Measurements from ENCODE around the gene AFM. TPM values are rescaled to one million over a fixed set of nuclear protein-coding genes. Genes with fewer than 3 reads are reported as not detected.

Gene AFM, protein sequence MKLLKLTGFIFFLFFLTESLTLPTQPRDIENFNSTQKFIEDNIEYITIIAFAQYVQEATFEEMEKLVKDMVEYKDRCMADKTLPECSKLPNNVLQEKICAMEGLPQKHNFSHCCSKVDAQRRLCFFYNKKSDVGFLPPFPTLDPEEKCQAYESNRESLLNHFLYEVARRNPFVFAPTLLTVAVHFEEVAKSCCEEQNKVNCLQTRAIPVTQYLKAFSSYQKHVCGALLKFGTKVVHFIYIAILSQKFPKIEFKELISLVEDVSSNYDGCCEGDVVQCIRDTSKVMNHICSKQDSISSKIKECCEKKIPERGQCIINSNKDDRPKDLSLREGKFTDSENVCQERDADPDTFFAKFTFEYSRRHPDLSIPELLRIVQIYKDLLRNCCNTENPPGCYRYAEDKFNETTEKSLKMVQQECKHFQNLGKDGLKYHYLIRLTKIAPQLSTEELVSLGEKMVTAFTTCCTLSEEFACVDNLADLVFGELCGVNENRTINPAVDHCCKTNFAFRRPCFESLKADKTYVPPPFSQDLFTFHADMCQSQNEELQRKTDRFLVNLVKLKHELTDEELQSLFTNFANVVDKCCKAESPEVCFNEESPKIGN
- polyA plus RNA-seq (ENCODE audit: insufficient read length in 4 of 4), result 10 to 100 TPM in 2 of 4 donors, 1 to 10 TPM in 1, under 1 TPM in 1; 0.57 to 16.2 (median 10.9) TPM

DNA sequence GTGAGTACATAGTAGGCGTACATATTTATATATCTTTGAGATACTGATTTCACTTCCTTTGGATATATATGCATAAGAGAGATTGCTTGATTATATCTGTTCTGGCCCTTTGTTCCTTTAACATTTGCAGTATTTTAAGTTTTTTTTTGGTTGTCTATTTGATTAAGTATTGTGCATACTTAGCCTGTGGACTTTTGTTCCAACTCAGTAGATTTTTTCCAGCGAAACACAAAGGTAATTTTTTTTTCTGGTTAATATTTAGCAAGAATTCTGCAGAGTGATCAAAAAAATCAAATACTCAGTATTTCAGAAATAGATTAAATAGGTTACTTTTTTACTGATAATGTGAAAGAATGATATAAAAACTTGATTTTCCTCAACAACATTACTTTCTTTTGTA is at the start of gene AFM:
Gene AFM, plus strand, starts transcription at position 388 of the 400 bp plus-strand sequence. CDS start 31 bp downstream, outside the sequence.
- DNase-seq (ENCODE audit: low read depth in 4 of 4, low spot score in 3 of 4), result no peak

DNA sequence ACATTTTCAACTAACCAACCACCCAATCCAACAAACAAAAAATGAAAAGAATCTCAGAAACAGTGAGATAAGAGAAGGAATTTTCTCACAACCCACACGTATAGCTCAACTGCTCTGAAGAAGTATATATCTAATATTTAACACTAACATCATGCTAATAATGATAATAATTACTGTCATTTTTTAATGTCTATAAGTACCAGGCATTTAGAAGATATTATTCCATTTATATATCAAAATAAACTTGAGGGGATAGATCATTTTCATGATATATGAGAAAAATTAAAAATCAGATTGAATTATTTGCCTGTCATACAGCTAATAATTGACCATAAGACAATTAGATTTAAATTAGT is 49.8 kb upstream of the AFM start:
- DNase-seq (ENCODE audit: low read depth in 4 of 4, low spot score in 3 of 4), result no peak

DNA sequence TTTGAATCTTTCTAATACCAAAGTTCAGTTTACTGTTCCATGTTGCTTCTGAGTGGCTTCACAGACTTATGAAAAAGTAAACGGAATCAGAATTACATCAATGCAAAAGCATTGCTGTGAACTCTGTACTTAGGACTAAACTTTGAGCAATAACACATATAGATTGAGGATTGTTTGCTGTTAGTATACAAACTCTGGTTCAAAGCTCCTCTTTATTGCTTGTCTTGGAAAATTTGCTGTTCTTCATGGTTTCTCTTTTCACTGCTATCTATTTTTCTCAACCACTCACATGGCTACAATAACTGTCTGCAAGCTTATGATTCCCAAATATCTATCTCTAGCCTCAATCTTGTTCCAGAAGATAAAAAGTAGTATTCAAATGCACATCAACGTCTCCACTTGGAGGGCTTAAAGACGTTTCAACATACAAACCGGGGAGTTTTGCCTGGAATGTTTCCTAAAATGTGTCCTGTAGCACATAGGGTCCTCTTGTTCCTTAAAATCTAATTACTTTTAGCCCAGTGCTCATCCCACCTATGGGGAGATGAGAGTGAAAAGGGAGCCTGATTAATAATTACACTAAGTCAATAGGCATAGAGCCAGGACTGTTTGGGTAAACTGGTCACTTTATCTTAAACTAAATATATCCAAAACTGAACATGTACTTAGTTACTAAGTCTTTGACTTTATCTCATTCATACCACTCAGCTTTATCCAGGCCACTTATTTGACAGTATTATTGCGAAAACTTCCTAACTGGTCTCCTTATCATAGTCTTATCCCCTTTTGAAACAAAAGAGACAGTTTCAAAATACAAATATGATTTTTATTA is 49.2 kb upstream of the AFM start:
- DNase-seq (ENCODE audit: low read depth in 4 of 4, low spot score in 3 of 4), result no peak

DNA sequence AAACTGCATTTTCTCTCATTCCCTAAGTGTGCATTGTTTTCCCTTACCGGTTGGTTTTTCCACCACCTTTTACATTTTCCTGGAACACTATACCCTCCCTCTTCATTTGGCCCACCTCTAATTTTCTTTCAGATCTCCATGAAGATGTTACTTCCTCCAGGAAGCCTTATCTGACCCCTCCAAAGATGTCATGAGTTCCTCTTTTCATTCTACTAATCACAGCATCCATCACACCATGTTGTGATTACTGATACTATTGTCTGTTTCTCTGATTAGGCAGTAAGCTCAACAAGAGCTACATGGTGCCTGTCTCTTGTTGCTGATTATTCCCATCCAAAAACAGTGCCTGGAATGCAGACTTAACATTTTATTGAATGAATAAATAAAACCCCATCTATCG is 48.4 kb upstream of the AFM start:
- DNase-seq (ENCODE audit: low read depth in 4 of 4, low spot score in 3 of 4), result no peak

DNA sequence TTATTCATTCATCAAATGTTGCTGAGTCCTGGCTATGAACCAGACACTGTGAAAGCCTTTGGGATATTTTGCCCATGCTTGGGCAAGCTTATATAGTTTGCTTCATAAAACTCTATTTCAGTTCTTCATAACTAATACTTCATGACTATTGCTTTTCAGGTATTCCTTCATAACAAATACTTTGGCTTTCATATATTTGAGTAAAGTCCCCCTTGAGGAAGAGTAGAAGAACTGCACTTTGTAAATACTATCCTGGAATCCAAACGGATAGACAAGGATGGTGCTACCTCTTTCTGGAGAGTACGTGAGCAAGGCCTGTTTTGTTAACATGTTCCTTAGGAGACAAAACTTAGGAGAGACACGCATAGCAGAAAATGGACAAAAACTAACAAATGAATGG is 47.2 kb upstream of the AFM start:
- no peak for DNase-seq (ENCODE audit: low read depth in 4 of 4, low spot score in 3 of 4)

DNA sequence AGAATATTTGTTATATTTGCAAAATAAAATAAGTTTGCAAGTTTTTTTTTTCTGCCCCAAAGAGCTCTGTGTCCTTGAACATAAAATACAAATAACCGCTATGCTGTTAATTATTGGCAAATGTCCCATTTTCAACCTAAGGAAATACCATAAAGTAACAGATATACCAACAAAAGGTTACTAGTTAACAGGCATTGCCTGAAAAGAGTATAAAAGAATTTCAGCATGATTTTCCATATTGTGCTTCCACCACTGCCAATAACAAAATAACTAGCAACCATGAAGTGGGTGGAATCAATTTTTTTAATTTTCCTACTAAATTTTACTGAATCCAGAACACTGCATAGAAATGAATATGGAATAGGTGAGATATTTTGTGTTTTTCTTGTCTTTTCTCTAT is 45.6 kb upstream of the AFM start, which contains the start of gene AFP:
Gene AFP, plus strand, starts transcription at position 238 of the 400 bp plus-strand sequence. Its CDS starts 42 bp downstream, at position 280.
- no peak for DNase-seq (ENCODE audit: low read depth in 4 of 4, low spot score in 3 of 4)

DNA sequence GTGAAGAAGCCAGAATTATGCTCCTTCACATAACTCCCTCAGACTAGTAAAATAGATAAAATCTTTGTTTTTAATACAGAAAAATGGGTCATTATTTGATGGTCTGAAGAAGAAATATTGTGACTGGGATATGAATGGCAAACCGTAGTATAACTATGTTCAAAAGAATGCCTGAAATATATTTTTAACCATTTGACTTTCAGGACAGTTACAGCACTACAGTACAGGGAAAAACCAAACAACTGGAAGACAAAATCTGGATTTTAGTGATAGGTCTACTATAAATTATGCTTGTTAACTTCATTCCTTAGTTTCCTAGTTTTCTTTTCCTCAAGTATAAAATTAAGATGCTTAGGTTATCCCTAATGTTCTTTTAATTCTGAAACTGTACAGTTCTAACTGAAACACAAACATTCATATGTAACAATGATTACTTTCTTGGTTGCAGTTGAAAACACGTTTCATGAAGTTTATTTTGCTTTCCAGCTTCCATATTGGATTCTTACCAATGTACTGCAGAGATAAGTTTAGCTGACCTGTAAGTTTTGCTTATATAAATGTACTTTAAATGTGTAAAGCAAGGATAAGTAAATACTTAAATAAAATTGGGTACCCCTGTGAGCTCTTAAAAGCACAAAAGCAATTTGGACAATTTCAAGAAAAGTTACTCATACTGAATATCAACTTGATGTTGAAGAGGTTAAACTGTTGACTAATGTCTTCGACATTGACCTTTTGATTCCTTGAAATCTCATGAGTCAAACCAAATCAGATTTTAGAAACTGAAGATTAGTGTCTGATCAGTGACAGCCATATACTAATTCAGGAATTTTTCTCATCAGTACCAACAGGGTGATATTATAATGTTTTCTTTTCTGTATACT is 44.6 kb upstream of the AFM start:
- no peak for DNase-seq (ENCODE audit: low read depth in 4 of 4, low spot score in 3 of 4)

DNA sequence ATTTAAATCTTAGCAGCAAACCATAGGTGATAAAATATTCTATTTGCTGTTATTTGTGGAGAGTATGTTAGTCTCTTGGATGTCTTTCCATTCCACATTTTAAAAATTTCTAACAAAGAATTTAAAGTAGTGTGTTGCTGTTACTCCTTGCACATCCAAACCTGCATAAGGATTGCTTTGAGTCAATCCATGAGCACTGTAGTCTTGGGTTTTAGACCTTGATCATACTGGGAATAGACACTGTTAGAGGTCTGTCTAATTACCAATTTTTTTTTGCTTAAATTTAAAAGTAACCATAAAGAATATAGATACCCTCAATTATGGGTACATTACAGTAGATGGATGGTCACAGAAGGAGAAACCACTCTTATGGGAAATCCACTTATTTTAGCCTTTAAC is 44.0 kb upstream of the AFM start:
- DNase-seq (ENCODE audit: low read depth in 4 of 4, low spot score in 3 of 4), result no peak

DNA sequence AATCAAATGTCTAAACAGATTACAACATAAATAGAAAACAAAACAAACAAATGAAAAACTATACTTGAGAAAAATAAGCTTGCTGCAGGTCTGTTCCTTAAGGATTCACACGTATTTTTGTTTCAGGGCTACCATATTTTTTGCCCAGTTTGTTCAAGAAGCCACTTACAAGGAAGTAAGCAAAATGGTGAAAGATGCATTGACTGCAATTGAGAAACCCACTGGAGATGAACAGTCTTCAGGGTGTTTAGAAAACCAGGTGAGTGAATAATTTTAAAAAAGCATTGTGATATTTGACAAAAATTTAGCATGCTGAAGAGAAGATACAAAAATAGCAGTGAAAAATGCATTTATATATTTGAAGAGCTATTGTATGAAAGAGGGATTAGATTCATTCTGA is 43.5 kb upstream of the AFM start:
- DNase-seq (ENCODE audit: low read depth in 4 of 4, low spot score in 3 of 4), result no peak

DNA sequence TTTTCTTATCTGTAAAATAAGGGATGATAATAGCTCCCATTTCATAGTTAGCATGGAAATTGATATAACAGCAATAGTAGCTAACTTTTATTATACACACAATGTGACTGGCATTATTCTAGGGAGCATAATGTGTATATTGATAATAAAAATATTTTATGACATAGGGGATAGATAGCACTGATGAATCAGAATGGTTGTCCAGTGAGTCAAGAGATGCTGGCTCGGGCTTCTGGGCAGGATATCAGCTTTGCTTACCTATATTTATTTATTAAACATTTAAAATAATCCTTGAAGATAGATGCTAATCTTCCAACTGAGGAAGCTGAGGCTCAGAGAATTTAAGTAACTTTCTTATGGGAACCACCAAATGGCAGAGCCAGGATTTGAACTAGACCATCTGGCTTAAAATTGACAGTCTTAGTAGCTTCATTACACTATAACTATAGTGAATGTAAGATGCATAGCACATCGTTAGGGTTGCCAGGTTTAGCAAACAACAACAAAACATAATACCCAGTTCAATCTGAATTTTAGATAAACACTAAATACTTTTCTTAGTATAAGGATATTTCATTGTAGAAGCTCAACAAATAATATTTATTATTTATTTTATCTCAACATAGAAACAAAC is 42.8 kb upstream of the AFM start:
- no peak for DNase-seq (ENCODE audit: low read depth in 4 of 4, low spot score in 3 of 4)

DNA sequence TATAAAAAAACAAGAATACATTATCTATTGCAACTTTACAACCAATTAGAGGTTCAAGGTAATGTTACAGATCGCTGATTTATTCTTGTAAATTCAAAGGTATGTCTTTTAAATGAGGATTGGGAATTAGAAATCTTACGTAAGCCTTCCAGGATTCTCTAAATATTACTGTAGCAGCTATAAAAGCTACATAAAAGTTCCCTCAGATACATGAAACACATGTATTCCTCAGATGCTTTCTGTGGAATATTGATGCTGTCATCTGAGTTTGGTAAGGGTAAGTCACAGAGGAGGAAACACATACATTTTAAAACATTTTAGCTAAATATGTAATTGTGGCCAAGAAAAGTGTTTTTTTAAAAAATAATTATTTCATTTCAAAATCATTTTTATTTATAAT is 42.1 kb upstream of the AFM start:
- no peak for DNase-seq (ENCODE audit: low read depth in 4 of 4, low spot score in 3 of 4)

DNA sequence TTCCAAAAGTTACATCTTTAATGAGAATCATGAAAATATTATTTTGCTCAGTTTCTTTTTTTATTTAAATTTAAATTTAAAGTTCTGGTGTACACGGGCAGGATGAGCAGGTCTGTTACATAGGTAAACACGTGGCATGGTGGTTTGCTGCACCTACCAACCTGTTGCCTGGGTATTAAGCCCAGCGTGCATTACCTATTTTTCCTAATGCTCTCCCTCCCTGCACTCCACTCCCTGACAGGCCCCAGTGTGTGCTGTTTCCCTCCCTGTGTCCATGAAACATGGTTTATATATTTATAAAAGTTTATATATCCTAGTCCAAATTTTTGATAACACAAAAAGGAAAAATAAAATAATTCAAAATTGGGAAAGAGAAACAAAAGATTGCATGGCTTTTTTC is 41.6 kb upstream of the AFM start:
- no peak for DNase-seq (ENCODE audit: low read depth in 4 of 4, low spot score in 3 of 4)

DNA sequence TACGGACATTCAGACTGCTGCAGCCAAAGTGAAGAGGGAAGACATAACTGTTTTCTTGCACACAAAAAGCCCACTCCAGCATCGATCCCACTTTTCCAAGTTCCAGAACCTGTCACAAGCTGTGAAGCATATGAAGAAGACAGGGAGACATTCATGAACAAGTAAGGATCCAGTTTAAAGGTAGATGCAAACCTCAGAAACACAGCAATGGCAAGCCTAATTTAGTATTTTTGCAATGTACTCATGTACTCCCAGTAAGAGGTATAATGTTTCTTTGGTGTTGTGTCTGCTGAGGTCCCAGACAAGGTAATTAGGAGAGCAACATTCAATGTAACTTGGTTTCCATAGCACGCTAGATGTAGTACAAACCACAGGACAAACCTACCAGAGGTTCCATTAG is 40.9 kb upstream of the AFM start:
- no peak for DNase-seq (ENCODE audit: low read depth in 4 of 4, low spot score in 3 of 4)

DNA sequence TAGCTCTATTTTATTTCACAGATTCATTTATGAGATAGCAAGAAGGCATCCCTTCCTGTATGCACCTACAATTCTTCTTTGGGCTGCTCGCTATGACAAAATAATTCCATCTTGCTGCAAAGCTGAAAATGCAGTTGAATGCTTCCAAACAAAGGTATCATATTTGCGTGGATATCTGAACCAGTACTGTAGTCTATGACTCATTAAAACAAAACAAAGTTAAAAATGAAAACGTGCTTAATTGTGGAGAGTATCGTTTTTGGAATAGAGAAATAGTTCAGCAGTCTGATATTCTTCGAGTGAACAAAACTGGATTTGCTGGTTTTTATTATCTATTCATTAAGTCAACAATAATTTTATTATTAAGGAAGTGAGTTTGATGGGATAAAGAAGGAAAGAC is 39.3 kb upstream of the AFM start:
- DNase-seq (ENCODE audit: low read depth in 4 of 4, low spot score in 3 of 4), result no peak

DNA sequence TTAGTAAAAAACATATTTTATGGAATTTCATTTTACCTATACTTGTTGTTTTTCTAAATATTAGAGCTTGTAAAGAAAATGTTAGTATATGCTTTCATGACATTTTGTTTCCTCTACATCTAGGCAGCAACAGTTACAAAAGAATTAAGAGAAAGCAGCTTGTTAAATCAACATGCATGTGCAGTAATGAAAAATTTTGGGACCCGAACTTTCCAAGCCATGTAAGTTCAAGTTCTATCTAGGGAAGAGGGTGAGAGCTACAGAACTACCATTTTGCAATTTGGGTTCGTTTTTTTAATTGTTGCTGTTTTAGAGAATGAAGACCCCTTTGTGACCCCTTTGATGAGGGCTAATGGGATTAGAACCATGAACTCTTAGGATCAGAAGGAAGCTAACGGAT is 38.3 kb upstream of the AFM start:
- no peak for DNase-seq (ENCODE audit: low read depth in 4 of 4, low spot score in 3 of 4)

DNA sequence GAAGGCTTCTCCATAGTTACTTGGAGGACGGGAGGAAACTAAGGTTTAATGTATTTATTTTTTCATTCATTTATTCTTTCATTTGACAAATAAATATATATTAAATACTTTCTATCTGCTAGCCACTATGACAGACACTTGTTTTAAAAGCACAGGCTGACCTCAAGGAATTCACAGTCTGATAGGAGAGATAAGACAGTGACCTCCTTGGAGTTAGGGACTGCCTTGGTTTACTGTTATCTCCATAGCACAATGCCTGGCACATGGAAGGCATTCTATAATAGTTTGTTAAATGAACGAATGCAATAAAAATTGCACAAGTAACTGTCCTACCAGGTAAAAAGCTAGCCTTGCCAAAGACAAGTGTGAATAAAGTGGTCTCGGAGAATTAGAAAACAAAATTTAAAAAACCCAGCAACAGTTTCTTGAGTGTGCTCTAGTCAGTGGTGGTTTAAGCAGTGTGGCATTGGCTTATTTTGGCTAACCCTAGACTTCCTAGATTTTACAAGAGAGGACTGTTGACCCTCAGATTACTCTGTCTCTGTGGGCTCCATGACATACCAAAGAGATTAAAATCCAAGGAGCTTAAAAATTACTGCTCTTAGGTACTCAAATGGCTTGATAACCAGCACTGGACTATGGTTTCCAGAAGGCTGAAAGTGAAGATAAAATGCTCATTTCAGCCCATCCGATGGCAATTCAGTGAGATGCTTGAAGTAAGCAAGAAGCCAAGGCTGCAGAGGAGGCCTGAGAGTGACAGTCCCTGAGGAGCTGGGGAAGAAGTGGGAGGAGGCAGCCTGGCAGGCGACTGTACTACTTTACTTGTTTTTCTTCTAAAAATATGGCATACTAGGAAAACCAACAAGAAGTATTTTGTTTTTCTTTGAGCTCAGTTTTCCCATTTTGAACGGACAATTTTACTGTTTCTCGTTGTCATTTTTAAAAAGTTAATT is 35.9 kb upstream of the AFM start:
- no peak for DNase-seq (ENCODE audit: low read depth in 4 of 4, low spot score in 3 of 4)

DNA sequence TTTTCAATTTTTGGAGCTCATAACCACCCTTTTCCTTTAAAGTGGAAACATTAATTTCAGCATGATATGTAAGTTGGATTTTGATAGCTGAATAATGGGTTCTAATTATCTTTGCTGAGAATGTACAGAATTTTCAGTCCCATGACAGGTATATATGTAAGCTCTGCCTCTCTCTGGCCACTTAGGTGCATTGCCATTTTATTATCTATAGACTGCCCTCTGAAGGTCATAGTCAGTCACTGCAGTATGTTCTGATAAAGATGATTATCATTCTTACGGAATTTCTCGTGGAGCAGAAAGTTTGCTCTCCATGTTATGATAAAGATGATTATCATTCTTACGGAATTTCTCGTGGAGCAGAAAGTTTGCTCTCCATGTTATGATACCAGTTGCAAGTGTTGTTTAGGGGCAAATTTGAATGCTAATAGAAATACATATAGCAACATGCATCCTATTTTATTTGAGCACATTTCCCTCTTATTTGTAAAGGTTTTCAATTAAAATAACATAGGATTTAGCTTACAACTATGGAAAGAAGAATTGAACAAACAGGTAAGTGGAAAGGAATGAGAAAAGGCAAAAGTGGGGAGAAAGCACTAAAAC is 35.1 kb upstream of the AFM start:
- no peak for DNase-seq (ENCODE audit: low read depth in 4 of 4, low spot score in 3 of 4)

DNA sequence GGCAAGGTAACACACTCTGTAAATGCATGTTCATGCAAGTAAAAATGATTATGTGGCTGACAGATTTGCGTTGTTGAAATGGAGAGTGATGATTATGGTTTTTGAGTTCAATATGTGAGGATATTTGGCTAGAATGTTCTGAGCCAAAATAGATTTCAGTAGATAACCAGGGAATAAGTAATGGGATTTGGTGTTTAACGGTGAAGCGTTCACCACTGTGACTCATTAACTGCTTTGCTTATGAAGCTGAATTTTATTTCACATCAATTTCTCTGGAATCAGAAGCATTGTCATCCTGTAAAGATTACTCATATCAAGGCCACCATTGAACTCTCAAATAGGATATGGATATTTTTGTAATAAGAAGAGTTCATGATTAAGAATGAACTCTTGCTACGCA is 33.9 kb upstream of the AFM start:
- no peak for DNase-seq (ENCODE audit: low read depth in 4 of 4, low spot score in 3 of 4)

All from left renal pelvis (tissue), 4 donors.